ENCODE data around the gene HDAC1.

HDAC1 gene

DNA sequence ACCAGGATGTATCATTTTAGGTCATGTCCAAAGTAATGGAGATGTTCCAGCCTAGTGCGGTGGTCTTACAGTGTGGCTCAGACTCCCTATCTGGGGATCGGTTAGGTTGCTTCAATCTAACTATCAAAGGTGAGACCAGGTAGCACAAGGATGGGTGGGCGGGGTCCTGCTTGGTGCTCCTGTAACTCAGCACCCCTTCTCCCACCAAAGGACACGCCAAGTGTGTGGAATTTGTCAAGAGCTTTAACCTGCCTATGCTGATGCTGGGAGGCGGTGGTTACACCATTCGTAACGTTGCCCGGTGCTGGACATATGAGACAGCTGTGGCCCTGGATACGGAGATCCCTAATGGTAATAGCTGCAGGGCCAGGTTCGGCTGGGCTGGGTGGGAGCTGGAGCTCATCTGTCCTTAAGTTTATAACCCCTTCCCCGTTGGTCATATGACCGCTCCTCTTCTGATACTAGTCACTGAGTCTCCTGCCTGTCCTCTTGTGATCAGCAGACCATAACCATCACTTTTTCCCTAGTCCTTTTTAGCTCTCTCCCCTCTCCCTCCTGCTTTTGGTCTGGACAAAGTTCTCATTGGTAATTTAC is 38.8 kb downstream of the HDAC1 start:
- no peak for DNase-seq (ENCODE audit: low read depth in 2 of 2)

DNA sequence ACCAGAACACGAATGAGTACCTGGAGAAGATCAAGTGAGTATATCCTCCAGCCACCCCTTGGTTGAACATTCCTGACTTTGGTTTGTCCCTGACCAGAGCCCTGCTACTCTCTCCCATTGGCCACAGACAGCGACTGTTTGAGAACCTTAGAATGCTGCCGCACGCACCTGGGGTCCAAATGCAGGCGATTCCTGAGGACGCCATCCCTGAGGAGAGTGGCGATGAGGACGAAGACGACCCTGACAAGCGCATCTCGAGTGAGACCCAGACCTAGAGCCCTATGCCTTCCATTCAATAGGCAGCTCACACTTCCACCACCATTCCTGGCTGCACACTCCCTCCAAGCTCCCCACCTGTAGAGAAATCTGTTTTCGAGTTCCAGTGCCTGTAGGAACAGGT is 39.7 kb downstream of the HDAC1 start:
- no peak for DNase-seq (ENCODE audit: low read depth in 2 of 2)

GRCh38 chr1:32332290-32333079 is 40.6 kb downstream of the HDAC1 start:
- DNase-seq (ENCODE audit: low read depth in 2 of 2) = no peak

DNA sequence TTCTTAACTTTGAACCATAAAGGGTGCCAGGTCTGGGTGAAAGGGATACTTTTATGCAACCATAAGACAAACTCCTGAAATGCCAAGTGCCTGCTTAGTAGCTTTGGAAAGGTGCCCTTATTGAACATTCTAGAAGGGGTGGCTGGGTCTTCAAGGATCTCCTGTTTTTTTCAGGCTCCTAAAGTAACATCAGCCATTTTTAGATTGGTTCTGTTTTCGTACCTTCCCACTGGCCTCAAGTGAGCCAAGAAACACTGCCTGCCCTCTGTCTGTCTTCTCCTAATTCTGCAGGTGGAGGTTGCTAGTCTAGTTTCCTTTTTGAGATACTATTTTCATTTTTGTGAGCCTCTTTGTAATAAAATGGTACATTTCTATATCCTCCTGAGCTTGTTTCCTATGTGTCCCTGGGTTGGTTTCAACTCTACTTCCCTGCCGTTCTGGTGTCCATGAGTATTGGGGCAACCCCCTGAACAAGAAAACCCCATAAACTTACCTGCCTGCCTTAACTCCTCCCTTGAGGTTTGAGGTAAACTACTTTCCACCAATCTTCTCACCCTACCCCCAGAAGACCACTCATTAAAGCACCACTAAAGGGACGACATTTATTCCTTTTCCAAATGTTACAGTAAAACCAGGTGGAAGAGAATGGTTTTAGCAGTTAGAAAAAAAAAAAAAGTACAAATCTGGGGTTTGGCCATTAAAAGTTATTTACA is 41.5 kb downstream of the HDAC1 start:
- no peak for DNase-seq (ENCODE audit: low read depth in 2 of 2)

DNA sequence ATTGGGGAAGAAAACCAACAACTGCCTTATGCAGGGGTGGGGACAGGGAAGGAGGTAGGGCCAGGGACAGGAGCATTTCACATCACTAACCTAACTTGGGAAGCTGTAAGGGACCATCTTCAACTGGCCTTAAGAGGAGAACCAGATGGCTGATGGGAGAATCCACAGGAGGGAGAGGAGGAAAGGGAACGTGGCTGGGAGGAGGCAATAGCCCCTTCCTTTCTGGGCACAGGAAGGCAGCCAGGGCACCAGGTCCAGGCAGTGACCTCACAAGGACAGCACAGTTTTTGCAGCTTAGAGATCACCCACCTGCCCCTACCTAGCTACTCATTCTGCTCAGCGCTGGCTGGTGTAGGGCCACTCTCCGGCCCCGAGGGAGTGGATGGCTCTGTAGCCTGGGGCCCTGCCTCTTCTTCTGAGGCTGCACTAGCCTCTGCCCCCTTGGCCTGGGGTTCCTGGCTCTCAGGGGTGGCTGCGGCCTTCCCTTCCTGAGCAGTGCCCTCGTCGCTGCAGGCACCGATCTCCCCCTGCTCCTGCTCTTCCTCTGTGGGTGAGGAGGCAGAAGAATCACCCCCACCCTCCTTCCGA is 42.5 kb downstream of the HDAC1 start:
- no peak for DNase-seq (ENCODE audit: low read depth in 2 of 2)

- peak; percentile 60 for DNase-seq (ENCODE audit: low read depth in 2 of 2)
Measured at GRCh38 chr1:32334864-32335534, 43.1 kb downstream of the HDAC1 start.

DNA sequence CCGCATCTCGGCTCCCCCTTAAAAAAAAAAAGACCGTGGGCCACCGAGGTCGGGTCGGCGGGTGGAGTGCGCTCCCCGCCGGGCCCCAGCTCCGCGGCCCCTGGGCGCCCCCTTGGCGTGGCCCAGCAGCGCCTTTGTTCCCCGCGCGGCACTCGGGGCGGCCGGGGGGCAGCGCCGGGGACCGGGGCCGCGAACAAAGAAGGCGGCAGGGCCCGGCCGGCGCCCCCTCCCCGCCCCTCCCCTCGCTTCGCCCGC is 43.6 kb downstream of the HDAC1 start:
- DNase-seq (ENCODE audit: low read depth in 2 of 2) = no peak

GRCh38 chr1:32335790-32336590 is 44.1 kb downstream of the HDAC1 start, which contains the start of gene MARCKSL1:
MARCKSL1 (minus strand) TSS chr1:32336233; CDS start chr1:32336033, 200 bp downstream.
- DNase-seq (ENCODE audit: low read depth in 2 of 2) = peak; percentile 83 to 90

GRCh38 chr1:32336591-32336932 is 44.7 kb downstream of the HDAC1 start:
- DNase-seq (ENCODE audit: low read depth in 2 of 2) = no peak

DNA sequence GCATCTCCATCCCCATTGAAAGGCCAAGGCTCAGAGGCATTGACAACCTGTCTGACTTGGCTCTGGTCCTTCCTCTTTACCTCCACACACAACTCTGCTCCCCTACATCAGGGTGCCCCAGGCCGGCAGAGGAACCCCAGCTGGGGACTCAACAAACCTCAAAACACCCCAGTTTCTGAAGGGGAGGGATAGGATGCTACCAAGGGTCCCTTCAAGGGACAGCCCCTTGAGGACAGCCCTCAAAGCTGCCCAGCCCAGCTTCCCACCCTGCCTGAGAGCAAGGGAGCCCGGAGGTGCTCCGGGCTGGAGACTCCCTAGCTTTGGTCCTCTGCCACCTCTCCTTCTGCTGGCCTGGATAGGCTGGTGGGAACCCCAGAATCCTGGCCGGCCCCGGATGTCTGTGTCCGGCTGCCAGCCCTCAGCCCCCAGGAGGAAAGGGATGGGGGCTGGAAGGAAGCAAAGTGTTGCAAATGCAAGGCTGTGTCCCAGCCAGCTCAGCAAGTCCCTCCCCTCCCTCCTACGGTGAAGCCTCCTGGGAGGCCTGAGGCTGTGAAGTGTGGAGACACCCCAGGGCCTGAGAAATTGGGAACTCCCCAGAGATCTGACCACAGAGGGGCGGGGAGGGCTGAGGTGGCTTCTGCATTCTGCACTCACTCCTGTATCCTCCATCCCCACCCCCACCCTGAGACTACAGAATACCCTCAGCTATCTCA is 45.2 kb downstream of the HDAC1 start:
- no peak for DNase-seq (ENCODE audit: low read depth in 2 of 2)

- DNase-seq (ENCODE audit: low read depth in 2 of 2) = no peak
Measured at GRCh38 chr1:32337855-32338636, 46.2 kb downstream of the HDAC1 start.

DNA sequence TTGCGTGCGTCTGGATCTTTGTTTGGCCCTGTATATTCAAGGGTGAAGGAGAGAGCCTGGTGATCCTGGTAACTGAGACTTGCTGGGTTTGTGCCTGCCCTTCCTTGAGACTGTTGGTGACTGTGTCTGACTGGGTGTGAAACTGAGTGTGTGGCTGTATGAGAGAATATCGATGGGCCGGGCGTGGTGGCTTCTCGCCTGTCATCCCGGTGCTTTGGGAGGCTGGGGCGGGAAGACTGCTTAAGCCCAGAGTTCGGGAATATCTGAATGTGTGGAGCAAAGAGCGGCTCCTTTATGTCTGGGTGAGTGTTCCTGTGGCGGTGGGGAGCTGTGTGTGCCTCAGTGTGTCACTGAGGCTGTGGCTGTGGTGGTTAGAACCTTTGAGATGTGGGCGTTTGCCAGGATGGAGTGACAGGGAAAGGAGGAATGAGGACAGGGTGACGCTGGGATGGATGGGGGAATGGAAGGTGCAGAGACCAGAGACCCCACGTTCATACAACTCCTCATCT is 46.8 kb downstream of the HDAC1 start:
- no peak for DNase-seq (ENCODE audit: low read depth in 2 of 2)

GRCh38 chr1:32339363-32339978 is 47.6 kb downstream of the HDAC1 start:
- peak in 1 of 2 donors; percentile 34 for DNase-seq (ENCODE audit: low read depth in 2 of 2)

DNA sequence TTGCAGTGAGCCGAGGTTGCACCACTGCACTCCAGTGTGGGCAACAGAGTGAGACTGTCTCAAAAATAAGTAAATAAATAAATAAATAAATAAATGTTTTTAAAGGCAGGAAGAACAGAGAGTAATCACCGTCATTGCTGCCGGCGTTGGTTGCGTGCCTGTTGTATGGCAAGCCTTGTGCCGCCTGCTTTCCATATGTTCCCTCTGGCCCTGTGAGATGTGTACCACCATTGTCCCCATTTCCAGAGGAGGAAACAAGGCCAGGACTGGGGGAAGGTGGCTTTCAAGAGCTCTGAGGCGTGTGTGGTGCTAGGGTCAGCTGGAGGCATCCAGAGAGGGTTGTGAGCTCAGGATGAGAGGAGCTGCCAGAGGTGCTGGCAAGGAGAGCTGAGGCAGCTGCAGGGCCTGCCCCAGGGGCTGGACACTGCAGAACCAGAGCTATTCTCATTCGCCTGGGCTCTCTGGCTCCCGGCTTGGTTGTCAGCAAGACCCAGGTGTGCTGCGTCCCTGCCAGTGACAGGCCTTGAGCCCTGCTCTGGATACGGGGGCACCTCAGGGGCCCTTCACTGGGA is 49.4 kb downstream of the HDAC1 start:
- no peak for DNase-seq (ENCODE audit: low read depth in 2 of 2)

GRCh38 chr1:32341971-32342370 is 50.1 kb downstream of the HDAC1 start:
- no peak for DNase-seq (ENCODE audit: low read depth in 2 of 2)

DNA sequence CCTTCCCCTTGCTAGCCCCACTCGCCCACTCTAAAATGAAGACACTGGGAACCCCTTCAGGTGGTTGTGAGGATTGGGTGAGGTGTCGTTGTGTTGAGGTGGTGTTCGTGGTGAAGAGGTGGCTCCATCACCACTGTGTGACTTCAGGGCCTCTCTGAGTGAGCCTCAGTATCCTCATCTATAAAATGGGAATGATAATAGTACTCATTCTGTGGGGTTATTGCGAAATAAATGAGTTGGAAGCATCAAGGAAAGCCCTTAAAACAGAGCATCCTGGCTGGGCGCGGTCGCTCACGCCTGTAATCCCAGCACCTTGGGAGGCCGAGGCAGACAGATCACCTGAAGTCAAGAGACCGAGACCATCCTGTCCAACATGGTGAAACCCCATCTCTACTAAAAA is 50.8 kb downstream of the HDAC1 start:
- no peak for DNase-seq (ENCODE audit: low read depth in 2 of 2)

DNA sequence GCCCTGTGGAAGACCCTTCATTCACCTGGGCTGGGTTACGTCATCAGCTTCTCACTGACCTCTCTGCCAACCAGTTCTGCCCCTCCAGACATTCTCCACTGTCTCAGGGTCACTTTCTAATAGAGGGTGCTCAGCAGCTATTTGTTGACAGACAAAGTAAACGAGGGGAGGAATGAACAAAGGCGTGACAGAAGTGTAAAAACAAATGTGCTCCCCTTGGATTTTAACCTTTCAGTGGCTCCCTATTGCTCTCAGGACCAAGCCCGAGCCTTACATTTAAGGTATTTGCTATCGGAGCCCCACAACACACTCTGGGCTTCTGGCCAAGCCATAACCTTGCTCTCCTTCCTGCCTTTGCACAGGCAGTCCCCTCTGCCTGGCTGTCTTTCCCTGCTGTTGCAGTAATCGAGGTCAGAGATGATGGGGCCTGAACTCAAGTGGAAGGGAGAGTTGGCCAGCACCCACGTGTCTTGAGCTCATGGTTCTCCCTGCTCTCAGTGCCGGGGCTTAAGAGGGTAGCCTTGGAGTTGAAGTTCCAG is 53.5 kb downstream of the HDAC1 start:
- DNase-seq (ENCODE audit: low read depth in 2 of 2) = no peak

DNA sequence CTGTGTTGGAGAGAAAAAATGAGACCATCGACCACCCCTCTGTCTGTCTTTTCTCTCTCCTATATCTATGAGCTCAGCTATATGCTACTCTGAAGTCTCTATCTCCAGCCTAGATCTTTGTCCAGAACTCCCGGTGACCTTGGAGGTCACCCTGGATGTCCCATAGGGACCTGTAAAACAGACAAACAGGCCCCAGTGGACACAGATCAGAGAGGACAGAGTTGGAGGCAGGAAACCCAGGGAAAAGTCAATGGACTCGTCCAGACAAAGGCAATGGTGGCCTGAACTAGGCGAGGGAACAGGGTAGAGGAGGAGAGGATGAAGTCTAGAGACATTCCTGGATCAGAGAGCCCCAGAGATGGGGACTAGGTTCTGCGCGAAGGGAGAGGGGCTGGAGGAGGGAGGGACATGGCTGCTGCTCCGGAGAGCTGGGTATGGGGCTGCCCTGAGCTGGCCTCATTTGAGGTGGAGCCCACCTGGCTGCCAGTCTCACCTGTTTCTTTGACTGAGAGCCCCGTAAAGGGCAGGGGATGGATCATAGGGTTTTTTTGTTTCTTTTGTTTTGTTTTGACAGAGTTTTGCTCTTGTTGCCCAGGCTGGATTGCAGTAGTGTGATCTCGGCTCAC is 54.8 kb downstream of the HDAC1 start:
- no peak for DNase-seq (ENCODE audit: low read depth in 2 of 2)

Data from stimulated activated CD4-positive, alpha-beta T cell treated with anti-CD3 and anti-CD28 coated beads, Interleukin-1b, Interleukin-23, amount 100 ng/mL, for 4 hours (primary cell).